ENCODE measurements around the gene PCSK6. TPM values are rescaled to one million over a fixed set of nuclear protein-coding genes. Genes with fewer than 3 reads are reported as not detected.

PCSK6 gene
- total and polyA plus RNA-seq, 9 donors, result 3.8 to 26.0 (median 13.0) TPM

DNA sequence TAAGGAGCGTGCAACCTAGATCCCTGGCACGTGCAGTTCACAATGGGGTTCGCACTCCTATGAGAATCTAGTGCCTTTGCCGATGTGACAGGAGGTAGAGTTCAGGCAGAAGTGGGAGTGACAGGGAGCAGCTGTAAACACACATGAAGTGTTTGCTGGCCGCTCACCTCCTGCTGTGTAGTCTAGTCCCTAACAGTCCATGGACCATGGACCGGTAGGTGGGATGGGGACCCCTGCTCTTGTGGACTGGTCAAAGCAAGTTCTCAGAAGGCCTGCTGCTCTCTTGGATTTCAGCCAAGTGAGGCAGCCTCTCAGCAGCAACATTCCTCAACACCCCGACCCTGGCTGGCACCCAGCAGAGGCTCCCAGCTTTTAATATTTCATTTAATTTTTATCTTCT is 136.3 kb downstream of the PCSK6 start:
- TF ChIP-seq EP300 (IDR thresholded peaks at IDR 0.05) (no peak), POLR2A (IDR thresholded peaks at IDR 0.05) (no peak)
- TF ChIP-seq, protein P1, sequence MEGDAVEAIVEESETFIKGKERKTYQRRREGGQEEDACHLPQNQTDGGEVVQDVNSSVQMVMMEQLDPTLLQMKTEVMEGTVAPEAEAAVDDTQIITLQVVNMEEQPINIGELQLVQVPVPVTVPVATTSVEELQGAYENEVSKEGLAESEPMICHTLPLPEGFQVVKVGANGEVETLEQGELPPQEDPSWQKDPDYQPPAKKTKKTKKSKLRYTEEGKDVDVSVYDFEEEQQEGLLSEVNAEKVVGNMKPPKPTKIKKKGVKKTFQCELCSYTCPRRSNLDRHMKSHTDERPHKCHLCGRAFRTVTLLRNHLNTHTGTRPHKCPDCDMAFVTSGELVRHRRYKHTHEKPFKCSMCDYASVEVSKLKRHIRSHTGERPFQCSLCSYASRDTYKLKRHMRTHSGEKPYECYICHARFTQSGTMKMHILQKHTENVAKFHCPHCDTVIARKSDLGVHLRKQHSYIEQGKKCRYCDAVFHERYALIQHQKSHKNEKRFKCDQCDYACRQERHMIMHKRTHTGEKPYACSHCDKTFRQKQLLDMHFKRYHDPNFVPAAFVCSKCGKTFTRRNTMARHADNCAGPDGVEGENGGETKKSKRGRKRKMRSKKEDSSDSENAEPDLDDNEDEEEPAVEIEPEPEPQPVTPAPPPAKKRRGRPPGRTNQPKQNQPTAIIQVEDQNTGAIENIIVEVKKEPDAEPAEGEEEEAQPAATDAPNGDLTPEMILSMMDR (IDR thresholded peaks at IDR 0.05), result no peak
- no peak overlapping the region for H3K27ac ChIP-seq
- intact Hi-C loops (cut with DNase I), result no loop called here
- 73 to 82% (median 77%) methylated on average over 7 of the region's 7 CpGs for WGBS, 3 donors
- no peaks in the 10 kb centered on the region for H3K27me3 ChIP-seq
- H3K9me3 ChIP-seq, result no peaks in the 10 kb centered on the region
- no peaks in the 10 kb centered on the region for H3K4me1 ChIP-seq (ENCODE audit: insufficient read depth)
- H3K36me3 ChIP-seq, result no peaks in the 10 kb centered on the region
- no peak for DNase-seq
- H3K4me3 ChIP-seq, result no peak overlapping the region

DNA sequence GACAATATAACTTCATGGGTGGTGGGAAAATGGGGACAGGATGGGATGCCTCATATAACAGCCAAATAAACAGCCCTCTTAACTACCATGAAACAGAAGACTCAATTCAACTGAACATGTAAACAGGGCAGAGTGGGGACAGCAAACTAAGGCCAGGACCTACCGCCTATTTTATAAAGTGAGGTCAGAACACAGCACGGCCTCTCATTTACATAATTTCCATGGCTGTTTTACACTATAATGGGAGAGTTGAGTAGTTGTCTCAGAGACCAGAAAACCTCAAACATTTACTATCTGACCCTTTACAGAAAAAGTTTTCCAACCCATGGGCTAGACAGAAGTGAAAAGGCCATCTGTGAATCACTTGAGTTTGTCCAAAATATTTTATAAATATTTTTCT is 137.8 kb downstream of the PCSK6 start:
- H3K4me1 ChIP-seq (ENCODE audit: insufficient read depth), result no peaks in the 10 kb centered on the region
- no peak overlapping the region for H3K27ac ChIP-seq
- no peak for DNase-seq
- no peaks in the 10 kb centered on the region for H3K36me3 ChIP-seq
- intact Hi-C loops (cut with DNase I), result no loop called here
- WGBS, 3 donors, result 87 to 98% (median 91%) methylated on average over 2 of the region's 2 CpGs
- no peak overlapping the region for H3K4me3 ChIP-seq
- no peaks in the 10 kb centered on the region for H3K9me3 ChIP-seq
- no peaks in the 10 kb centered on the region for H3K27me3 ChIP-seq
- no peak for TF ChIP-seq EP300 (IDR thresholded peaks at IDR 0.05)
- TF ChIP-seq POLR2A (IDR thresholded peaks at IDR 0.05), result no peak
- TF ChIP-seq, protein P1 (IDR thresholded peaks at IDR 0.05), result no peak

DNA sequence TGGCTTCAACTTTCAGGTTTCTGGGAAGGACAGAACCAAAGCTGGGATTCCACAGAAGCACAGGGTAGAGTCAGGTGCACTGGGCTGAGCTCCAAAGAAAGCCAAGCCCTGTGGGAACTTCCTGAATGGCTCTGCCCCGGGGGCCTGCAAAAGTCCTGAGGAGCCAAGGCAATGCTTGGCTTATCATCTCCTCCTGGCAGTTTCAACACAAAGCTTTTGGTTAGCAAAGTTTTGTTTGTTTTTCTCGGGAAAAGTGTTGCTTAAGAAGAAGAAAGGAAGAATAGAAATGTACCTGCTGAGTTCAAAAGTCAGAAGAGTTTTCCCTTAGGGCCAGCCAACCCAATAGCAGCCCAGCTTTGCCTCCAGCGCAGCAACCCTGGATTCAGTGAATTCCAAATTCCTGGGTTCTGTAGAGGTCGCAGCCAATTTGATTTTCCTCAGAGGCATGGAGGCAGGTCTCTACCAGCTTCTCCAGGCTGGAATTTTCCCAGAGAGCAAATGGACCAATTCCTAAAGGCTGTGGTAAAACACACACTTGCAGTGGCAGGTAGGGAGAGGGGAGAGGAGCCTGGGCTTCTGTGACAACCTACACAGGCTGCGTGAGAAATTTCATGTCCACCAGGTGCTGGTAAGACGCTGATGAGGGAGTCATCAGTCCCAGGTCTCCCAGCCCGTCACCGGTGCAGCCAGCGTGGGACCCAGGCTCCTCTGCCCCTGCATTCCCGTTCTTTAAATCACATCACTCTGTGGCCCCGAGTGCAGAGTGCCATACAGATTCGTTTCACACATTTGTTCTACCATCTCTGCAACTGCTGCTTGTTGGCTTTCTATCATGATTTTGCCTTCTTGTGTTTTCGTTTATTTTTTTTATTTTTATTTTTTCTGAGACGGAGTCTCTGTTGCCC is 140.2 kb downstream of the PCSK6 start:
- TF ChIP-seq POLR2A (IDR thresholded peaks at IDR 0.05), result no peak
- TF ChIP-seq, protein P1 (IDR thresholded peaks at IDR 0.05), result no peak
- no peak for TF ChIP-seq EP300 (IDR thresholded peaks at IDR 0.05)
- DNase-seq, result no peak
- intact Hi-C loops (cut with DNase I), result no loop called here
- no peaks in the 10 kb centered on the region for H3K4me1 ChIP-seq (ENCODE audit: insufficient read depth)
- no peaks in the 10 kb centered on the region for H3K9me3 ChIP-seq
- H3K27ac ChIP-seq, result no peak overlapping the region
- WGBS, 3 donors, result 86 to 87% (median 86%) methylated on average over 14 of the region's 14 CpGs
- H3K27me3 ChIP-seq, result no peaks in the 10 kb centered on the region
- H3K4me3 ChIP-seq, result no peak overlapping the region
- H3K36me3 ChIP-seq, result no peaks in the 10 kb centered on the region

DNA sequence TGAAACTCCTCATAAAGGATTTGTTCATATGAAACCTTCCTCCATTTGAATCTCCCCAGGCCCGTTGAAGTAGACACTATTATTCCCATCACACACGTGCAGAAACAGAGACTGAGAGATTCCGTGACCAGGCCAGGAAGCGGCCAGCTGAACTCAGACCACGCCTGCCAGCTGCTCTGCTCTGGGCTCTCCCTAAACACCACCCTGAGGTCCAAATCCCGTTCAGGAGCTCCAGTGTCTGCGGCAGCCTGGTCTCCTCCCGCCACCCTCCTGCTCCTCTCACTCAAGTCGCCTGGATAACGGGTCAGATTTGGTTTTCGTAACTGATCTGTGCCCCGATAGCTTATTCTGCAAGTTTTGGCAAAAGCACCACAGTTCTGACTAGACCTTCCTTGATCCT is 140.9 kb downstream of the PCSK6 start:
- TF ChIP-seq EP300 (IDR thresholded peaks at IDR 0.05) (no peak), POLR2A (IDR thresholded peaks at IDR 0.05) (no peak)
- TF ChIP-seq, protein P1 (IDR thresholded peaks at IDR 0.05), result no peak
- Histone ChIP-seq H3K27ac (no peak overlapping the region), H3K4me1 (ENCODE audit: insufficient read depth) (no peaks in the 10 kb centered on the region), H3K36me3 (no peaks in the 10 kb centered on the region), H3K4me3 (no peak overlapping the region), H3K27me3 (no peaks in the 10 kb centered on the region), H3K9me3 (no peaks in the 10 kb centered on the region)
- no peak for DNase-seq
- 83 to 88% (median 86%) methylated on average over 12 of the region's 12 CpGs for WGBS, 3 donors
- intact Hi-C loops (cut with DNase I), result no loop called here
